Fibroblast of lung (primary cell): ENCODE results near the gene TSACC.
"Not testable (repeated sequence)": the region's sequence is repeated elsewhere in the genome, so short reads cannot be mapped to it uniquely, and the experiment has no call there.

Experiments used
- EZH2 ChIP-seq: IDR thresholded peaks from 2 replicates; pipeline ENCODE4 v1.5.1; 2012; ENCODE audit warnings: low read length, control low read depth, mild to moderate bottlenecking; ENCODE audit errors: missing control alignments
- TF ChIP-seq, protein P1 (sequence below), 2 donors: IDR thresholded peaks in 1 of 2; conservative IDR thresholded peaks in 1 of 2; 1 replicate in 1 of 2; 2 replicates in 1 of 2; pipeline ENCODE4 v1.5.1; 2011 to 2012; ENCODE audit warnings: low read length in 2 of 2, control low read depth in 1 of 2, inconsistent platforms in 1 of 2, low read depth in 1 of 2, mild to moderate bottlenecking in 1 of 2

DNA sequence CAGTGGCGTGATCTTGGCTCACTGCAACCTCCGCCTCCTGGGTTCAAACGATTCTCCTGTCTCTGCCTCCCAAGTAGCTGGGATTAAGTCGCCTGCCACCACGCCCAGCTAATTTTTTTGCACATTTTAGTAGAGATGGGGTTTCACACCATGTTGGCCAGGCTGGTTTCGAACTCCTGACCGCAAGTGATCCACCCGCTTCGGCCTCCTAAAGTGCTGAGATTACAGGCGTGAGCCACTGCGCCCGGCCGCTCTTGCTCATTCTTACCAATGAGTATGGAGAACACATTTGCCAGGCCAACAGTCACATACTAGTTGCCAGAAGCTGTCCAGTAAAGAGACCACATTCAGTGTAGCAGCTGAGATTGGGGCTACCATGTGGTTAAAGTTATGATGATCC is 14.2 kb downstream of the TSACC start:
- TF ChIP-seq EZH2, result not testable (repeated sequence)
- TF ChIP-seq, protein P1, sequence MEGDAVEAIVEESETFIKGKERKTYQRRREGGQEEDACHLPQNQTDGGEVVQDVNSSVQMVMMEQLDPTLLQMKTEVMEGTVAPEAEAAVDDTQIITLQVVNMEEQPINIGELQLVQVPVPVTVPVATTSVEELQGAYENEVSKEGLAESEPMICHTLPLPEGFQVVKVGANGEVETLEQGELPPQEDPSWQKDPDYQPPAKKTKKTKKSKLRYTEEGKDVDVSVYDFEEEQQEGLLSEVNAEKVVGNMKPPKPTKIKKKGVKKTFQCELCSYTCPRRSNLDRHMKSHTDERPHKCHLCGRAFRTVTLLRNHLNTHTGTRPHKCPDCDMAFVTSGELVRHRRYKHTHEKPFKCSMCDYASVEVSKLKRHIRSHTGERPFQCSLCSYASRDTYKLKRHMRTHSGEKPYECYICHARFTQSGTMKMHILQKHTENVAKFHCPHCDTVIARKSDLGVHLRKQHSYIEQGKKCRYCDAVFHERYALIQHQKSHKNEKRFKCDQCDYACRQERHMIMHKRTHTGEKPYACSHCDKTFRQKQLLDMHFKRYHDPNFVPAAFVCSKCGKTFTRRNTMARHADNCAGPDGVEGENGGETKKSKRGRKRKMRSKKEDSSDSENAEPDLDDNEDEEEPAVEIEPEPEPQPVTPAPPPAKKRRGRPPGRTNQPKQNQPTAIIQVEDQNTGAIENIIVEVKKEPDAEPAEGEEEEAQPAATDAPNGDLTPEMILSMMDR (conservative IDR thresholded peaks at IDR 0.05 in 1 of 2, IDR thresholded peaks at IDR 0.05 in 1 of 2; ENCODE audit: low read depth in 1 of 2, low read length in 2 of 2), result not testable (repeated sequence)
